Mucosa of descending colon (tissue), 3 donors: ENCODE measurements around the gene BCL11A. TPM values are rescaled to one million over a fixed set of nuclear protein-coding genes. Genes with fewer than 3 reads are reported as not detected.

Source experiments
- ATAC-seq: fragments of 200-7000 bp; cut with Tn5 transposase; one replicate; pipeline ENCODE4 v1.9.1; 2020; ENCODE audit warnings: mild to moderate bottlenecking, moderate library complexity
- DNase-seq, 3 donors: peaks; one replicate each; pipeline ENCODE4 v3.0.0-alpha.2; 2020
- H3K36me3 ChIP-seq: fragments of 200-600 bp; one replicate; pipeline ENCODE4 v1.8.0; 2021; ENCODE audit warnings: low read depth, mild to moderate bottlenecking
- H3K4me1 ChIP-seq: fragments of 200-600 bp; one replicate; pipeline ENCODE4 v1.8.0; 2021; ENCODE audit warnings: low read depth, mild to moderate bottlenecking
- H3K4me3 ChIP-seq: fragments of 200-600 bp; one replicate; pipeline ENCODE4 v1.8.0; 2021; ENCODE audit warnings: mild to moderate bottlenecking
- H3K9me3 ChIP-seq: fragments of 200-600 bp; one replicate; pipeline ENCODE4 v1.8.0; 2021; ENCODE audit warnings: mild to moderate bottlenecking
- CTCF ChIP-seq: fragments of 200-600 bp; IDR thresholded peaks from one replicate; pipeline ENCODE4 v1.8.0; 2022; ENCODE audit warnings: antibody characterized with exemption, mild to moderate bottlenecking
- intact Hi-C, 2 donors: fragments of 100-400 bp; cut with DNase I in 1 of 2; cut with micrococcal nuclease in 1 of 2; formaldehyde crosslinking; loops; one replicate each; pipeline versions ENCODE4 v1.11.0 to v1.11.1; 2022; cut with DNase I, micrococcal nuclease
- total RNA-seq, 3 donors: library from RNA; stranded (reverse); fragmentation: NEBNext Ultra II Directional in 2 of 3; extraction: Animal tissue kit (Norgen Biotek cat#: 25700) in 2 of 3; gene quantifications; one replicate each; pipeline versions ENCODE4 v1.2.1 to v1.2.4, GENCODE V29; 2021 to 2023
- donor health status: DM: no; HTN: no; CAD: no; lungs with moderate emphysema.
- donor health status: DM: no; HTN: no; CAD: no.
- donor health status: DM: no; HTN: yes; CAD: no.

BCL11A gene
- total RNA-seq, 3 donors from 2014 or later = 22.8 to 59.6 (median 40.7) TPM

DNA sequence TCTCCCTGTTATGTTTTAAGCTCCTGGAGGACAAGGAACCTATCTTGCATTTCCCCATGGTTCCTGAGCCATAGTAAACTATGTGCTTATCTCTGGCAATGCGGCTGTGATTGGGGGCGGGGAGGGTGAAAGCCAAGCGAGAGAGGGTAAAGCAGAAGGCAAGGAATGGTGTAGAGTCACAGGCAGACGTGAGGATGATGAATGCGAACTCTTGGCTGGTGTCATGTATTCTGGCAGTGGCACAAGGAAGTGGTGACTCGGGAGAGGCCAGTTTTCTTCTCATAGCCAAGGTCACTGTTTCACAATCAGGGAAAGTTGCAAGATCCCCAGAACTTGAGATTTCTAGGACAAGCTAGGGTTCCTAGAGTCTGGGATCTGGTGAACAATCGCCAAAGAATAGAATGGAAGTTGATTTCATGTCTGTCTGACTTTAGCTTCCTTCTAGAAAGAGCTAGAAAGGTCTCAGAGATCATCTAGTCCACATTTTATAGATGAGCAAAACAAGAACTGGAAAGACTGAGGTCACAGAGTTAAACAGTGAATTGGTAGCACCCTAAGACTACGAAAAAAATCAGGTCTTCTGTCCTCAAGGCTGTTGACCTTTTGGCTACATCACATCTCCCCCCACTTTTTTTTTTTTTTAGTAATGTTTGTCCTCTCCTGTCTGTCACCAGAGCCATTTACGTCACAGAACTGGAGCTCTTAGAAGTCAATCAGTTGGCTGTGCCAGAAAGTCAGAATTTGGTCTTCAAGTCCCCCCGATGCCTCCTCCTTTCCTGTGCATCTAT lies 137.0 kb downstream of the BCL11A start:
- H3K4me1 ChIP-seq = peaks cover 5% of the 10 kb centered on the region
- peak; percentile 96 for ATAC-seq
- DNase-seq = peak in 2 of 3 donors; percentile 56 to 57
- no peak for TF ChIP-seq CTCF
- no peak overlapping the region for H3K4me3 ChIP-seq
- no peaks in the 10 kb centered on the region for H3K36me3 ChIP-seq
- no peaks in the 10 kb centered on the region for H3K9me3 ChIP-seq
- intact Hi-C loops = no loop called here

- no peaks in the 10 kb centered on the region for H3K36me3 ChIP-seq
- H3K9me3 ChIP-seq = no peaks in the 10 kb centered on the region
- peaks cover 5% of the 10 kb centered on the region for H3K4me1 ChIP-seq
- no peak for TF ChIP-seq CTCF
- intact Hi-C loops = no loop called here
- ATAC-seq (no peak), DNase-seq (no peak)
- no peak overlapping the region for H3K4me3 ChIP-seq
These were observed 137.6 kb downstream of the BCL11A start for GRCh38 chr2:60415814-60416213.

DNA sequence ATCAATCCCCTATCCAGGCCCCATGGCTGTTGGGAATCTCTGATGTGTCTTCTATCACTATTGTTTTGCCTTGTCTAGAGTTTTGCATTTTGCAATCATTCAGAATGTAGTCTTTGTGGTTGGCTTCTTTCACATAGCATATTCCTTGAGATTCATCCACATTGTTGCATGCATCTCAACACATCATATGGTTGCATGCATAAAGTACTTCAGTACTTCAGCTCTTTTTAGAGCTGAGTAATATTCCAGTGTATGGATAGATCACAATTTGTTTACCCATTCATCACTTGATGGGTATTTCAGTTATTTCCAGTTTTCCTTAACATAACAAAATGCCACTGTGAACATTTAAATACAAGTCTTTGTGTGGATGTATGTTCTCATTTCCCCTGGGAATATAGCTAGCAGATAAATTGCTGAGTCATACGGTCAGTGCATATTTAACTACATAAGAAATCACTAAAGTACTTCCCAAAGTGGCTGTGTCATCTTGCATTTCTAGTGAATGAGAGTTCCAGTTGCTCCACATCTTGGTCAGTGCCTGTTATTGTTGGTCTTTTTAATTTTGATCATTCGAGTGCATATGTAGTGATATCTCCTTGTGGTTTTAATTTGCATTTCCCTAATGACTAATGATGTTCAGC lies 138.8 kb downstream of the BCL11A start:
- Histone ChIP-seq H3K36me3 (no peaks in the 10 kb centered on the region), H3K4me3 (no peak overlapping the region), H3K4me1 (peaks cover 5% of the 10 kb centered on the region), H3K9me3 (no peaks in the 10 kb centered on the region)
- no peak for ATAC-seq
- TF ChIP-seq CTCF = no peak
- intact Hi-C loops = no loop called here
- DNase-seq = no peak

DNA sequence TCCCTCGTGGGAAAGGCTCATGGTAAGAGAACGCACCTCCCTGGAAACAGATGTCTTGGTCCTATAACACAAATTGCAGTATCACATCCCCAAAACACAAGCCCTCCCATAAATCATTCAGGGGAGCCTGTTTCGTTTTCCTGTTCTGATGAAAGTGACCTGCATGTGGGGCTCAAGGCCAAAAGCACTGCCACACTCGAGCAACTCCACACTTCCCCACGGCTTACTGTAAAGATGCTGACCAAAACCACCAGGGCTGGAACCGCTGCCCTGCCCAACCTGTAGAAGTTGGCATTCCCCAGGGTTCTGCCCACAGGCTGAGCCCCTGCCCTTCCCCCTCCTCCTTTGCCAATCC lies 139.7 kb downstream of the BCL11A start:
- DNase-seq = peak in 1 of 3 donors; percentile 56
- intact Hi-C loops = no loop called here
- H3K36me3 ChIP-seq = no peaks in the 10 kb centered on the region
- peaks cover 5% of the 10 kb centered on the region for H3K4me1 ChIP-seq
- TF ChIP-seq CTCF = no peak
- no peaks in the 10 kb centered on the region for H3K9me3 ChIP-seq
- no peak for ATAC-seq
- no peak overlapping the region for H3K4me3 ChIP-seq

- H3K9me3 ChIP-seq = no peaks in the 10 kb centered on the region
- no peak for TF ChIP-seq CTCF
- intact Hi-C loops = no loop called here
- H3K4me3 ChIP-seq = no peak overlapping the region
- peaks cover 5% of the 10 kb centered on the region for H3K4me1 ChIP-seq
- no peaks in the 10 kb centered on the region for H3K36me3 ChIP-seq
- DNase-seq (no peak), ATAC-seq (no peak)
These were observed 140.2 kb downstream of the BCL11A start for GRCh38 chr2:60413069-60413813.
